ENCODE data around the gene CYFIP2.
"Not testable (repeated sequence)": the region's sequence is repeated elsewhere in the genome, so short reads cannot be mapped to it uniquely, and the experiment has no call there.

Gene CYFIP2

GRCh38 chr5:157265714-157266285 lies at the start of gene CYFIP2:
Gene CYFIP2, plus strand, starts transcription at chr5:157266123. Its CDS starts 19,239 bp downstream, at chr5:157285362.
- DNase-seq: peak; percentile 84

- no peak for DNase-seq
Observed at GRCh38 chr5:157216391-157217142, 49.4 kb upstream of the CYFIP2 start.

GRCh38 chr5:157217289-157218024 lies 48.5 kb upstream of the CYFIP2 start:
- peak; percentile 41 for DNase-seq

- DNase-seq: no peak
Observed at GRCh38 chr5:157219491-157220271, 46.2 kb upstream of the CYFIP2 start.

GRCh38 chr5:157221959-157222358 lies 44.0 kb upstream of the CYFIP2 start:
- DNase-seq: peak; percentile 10

- no peak for DNase-seq
Observed at GRCh38 chr5:157222506-157223230, 43.3 kb upstream of the CYFIP2 start.

GRCh38 chr5:157225469-157226422 lies 40.2 kb upstream of the CYFIP2 start:
- no peak for DNase-seq

- no peak for DNase-seq
Observed at GRCh38 chr5:157230610-157231009, 35.3 kb upstream of the CYFIP2 start.

GRCh38 chr5:157232706-157233105 lies 33.2 kb upstream of the CYFIP2 start:
- DNase-seq: no peak

GRCh38 chr5:157233515-157233914 lies 32.4 kb upstream of the CYFIP2 start:
- no peak for DNase-seq

GRCh38 chr5:157236423-157236822 lies 29.5 kb upstream of the CYFIP2 start:
- no peak for DNase-seq

- no peak for DNase-seq
Observed at GRCh38 chr5:157241483-157241882, 24.4 kb upstream of the CYFIP2 start.

GRCh38 chr5:157244704-157245103 lies 21.2 kb upstream of the CYFIP2 start:
- DNase-seq: not testable (repeated sequence)

- DNase-seq: no peak
Observed at GRCh38 chr5:157245476-157245875, 20.4 kb upstream of the CYFIP2 start.

- DNase-seq: peak; percentile 64
Observed at GRCh38 chr5:157245886-157246285, 20.0 kb upstream of the CYFIP2 start.

GRCh38 chr5:157247267-157247666 lies 18.7 kb upstream of the CYFIP2 start:
- DNase-seq: no peak

- DNase-seq: peak; percentile 50
Observed at GRCh38 chr5:157248821-157249470, 17.0 kb upstream of the CYFIP2 start.

- DNase-seq: peak; percentile 89
Observed at GRCh38 chr5:157252711-157253465, 13.0 kb upstream of the CYFIP2 start.

- peak; percentile 77 for DNase-seq
Observed at GRCh38 chr5:157253547-157253946, 12.4 kb upstream of the CYFIP2 start.

GRCh38 chr5:157258450-157258849 lies 7.5 kb upstream of the CYFIP2 start:
- no peak for DNase-seq
